ENCODE results near the gene KRT12. TPM values are rescaled to one million over a fixed set of nuclear protein-coding genes. Genes with fewer than 3 reads are reported as not detected.

Gene KRT12
- polyA plus RNA-seq (2013, experiment 1 of 2; ENCODE audit: insufficient read length): not detected
- polyA plus RNA-seq (2013, experiment 2 of 2; ENCODE audit: insufficient read length): not detected

GRCh38 chr17:40866838-40867237, at the start of gene KRT12:
Gene KRT12 (minus strand): TSS chr17:40867223. CDS start chr17:40867186, 37 bp downstream.
- DNase-seq: no peak

DNA sequence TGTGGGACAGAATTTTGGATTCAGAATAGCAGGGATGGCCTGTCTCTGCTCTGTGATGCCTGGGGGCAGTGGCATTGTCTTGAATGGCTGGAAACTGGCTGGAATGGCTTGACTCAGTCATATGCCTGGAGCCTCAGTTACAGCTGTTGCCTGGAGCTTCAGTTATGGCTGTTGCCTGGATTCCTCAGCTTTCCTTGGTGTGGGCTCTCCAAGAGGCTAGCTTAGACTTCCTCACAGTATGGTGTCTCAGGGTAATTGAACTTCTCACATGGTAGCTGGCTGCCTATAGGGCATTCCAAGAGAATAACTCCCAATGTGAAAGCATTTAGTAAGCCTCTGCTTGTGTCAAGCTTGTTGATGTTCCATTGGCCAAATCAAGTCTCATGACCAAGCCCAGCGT, 49.3 kb upstream of the KRT12 start:
- DNase-seq: peak; percentile 15

DNA sequence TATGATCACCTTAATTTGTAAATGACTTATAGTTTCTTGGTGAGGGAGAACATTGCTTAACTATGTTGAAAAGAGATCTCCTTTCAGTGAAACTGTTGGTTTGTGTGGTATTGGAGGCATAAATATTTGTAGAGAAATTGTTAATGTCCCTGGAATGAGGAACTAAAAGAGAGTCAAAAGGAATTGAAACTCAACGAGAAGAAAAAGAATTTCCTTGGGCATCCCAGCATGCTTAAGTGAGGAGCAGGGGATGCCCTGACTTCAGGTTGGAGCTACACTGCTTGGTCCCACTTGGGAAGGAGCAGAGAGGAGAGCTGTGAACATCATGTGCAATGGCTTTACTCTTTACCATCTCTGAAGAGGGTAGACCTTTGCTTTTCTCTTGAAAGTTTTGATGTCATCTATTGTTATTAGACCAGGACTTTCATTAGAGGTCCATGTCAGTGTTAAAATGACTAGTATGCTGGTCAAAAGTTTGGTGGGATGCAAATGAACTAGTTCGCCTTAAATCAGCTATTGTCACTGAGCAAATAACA, 48.8 kb upstream of the KRT12 start:
- DNase-seq: peak; percentile 83

- DNase-seq: peak; percentile 96
Observed at GRCh38 chr17:40915199-40915661, 48.2 kb upstream of the KRT12 start.

GRCh38 chr17:40914075-40914855, 47.2 kb upstream of the KRT12 start:
- DNase-seq: peak; percentile 83

DNA sequence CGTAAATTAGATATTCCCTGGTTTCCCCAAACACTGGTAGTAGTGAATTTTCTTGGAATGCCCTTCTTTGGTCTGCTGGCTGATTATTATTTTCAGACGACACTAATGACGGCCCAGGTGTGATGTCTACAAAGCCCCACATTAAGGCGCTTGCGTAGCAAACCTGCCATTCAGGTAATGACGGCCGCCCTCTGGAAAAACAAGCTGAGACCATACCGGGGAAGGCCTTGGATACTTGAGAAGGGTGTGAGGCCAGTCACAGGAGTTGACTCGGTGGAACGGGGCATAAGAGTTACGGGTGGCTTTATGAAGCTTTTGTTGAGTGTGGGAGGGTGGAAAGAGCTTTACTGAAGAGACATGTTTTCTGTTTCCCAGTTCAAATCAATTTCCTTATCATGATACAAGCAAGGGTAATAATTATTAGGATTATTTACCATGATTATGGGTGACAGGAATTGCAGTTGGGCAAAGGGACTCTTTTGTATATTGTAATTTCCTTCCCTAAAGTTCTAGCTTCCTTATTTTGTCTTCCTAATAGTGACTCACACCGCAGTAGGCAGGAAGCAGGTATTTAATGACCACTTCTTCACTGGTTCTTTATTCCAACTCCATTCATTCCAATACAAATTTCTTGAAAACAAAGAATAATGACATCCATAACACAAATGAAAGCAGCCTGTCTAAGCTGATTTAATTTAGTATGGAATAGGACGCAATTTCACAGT, 45.6 kb upstream of the KRT12 start:
- DNase-seq: no peak

DNA sequence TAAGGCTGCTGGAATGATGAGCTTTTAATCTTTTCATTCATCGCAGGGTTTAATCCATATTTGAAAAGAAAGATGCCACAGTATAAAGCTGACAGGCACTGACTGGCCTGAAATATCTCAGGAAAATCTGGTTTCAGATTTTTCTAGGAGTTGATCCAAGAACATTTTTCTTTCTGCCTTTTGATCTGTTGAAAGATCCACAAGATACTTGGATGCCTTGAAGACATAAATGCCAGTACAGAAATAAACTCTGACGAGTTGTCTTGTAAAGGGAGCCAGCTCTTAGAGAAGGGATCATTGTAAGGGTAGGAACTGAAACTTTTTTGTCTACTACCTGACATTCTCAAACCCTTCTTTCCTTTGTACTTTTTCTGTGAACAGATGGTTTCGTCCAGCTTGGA, 43.4 kb upstream of the KRT12 start:
- DNase-seq: peak; percentile 85

GRCh38 chr17:40909755-40910154, 42.7 kb upstream of the KRT12 start:
- no peak for DNase-seq

GRCh38 chr17:40909351-40909750, 42.3 kb upstream of the KRT12 start:
- DNase-seq: peak; percentile 98

GRCh38 chr17:40906613-40907012, 39.6 kb upstream of the KRT12 start:
- no peak for DNase-seq

- no peak for DNase-seq
Observed at GRCh38 chr17:40905370-40905769, 38.3 kb upstream of the KRT12 start.

DNA sequence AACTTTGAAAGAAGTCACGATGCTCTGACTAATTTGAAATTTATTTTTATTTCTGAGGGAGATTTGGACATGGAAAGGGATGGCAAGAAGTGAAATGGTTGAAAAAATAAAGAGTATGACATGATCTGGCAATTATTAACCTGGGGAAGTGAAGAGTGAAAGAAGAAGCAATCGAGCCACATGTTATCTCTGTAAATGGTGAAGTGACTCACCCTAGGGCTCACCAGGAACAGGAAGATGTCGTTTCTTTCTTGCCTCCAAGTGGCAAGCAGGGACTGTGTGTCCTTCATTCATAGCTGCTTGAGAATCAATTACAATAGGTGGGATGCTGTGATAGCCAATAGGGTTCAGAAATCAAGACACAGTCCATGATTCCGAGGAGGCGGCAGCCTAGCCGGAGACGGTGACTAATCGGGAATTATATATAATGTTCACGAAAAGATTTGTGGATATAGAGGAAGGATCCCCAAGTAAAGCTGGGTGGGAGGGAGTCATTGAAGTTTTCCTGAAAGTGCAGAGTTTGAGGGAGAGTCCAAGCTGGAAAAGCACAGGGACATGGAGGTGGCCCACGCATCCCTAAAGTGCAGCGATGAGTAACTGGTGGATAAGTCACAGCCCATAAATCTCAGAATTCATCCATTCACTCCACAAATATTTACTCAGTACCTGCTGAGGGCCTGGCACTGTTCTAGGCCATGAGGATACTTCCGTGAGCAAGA, 36.3 kb upstream of the KRT12 start:
- peak; percentile 68 for DNase-seq

DNA sequence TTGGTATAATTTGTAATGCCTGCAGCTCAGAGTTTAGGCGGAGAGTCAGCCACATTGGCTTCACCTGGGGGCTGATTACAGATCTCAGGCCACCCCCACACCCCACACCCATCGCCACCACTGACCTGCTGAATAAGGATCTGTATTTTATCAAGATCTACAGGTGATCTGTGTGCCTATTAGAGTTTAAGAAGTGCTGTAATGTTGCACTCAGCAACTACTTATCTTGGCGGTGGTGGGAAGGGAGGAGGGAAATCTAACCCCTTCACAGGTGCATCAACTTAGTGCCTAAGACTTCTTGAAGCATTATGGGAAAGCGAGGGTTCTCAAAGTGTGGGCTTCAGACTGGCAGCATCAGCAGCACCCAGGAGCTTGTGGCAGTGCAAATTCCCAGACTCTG, 35.5 kb upstream of the KRT12 start:
- DNase-seq: no peak

DNA sequence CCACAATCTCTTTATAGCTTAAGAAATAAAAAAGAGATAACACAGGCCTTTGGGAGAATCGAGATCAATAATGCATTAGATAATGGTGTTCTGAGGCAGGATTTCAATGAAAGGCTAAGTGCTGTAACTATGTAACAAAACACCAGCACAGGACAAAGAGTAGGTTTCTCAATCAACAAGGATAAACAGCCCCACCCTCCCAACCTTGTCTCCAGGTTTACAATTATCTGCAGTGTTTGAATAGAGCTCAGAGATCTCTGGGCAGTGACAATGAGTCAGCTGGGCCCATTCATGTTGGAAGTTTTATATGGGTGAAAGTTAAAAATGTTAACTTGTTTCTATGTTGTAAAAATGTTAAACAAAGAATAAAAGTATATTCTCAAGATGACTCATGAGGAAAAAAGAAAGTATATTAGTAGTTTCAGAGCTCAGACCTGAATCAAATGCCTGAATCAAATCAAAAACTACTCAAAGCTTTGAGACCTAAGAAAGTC, 35.0 kb upstream of the KRT12 start:
- DNase-seq: peak; percentile 33

GRCh38 chr17:40900809-40901356, 33.9 kb upstream of the KRT12 start:
- DNase-seq: no peak

DNA sequence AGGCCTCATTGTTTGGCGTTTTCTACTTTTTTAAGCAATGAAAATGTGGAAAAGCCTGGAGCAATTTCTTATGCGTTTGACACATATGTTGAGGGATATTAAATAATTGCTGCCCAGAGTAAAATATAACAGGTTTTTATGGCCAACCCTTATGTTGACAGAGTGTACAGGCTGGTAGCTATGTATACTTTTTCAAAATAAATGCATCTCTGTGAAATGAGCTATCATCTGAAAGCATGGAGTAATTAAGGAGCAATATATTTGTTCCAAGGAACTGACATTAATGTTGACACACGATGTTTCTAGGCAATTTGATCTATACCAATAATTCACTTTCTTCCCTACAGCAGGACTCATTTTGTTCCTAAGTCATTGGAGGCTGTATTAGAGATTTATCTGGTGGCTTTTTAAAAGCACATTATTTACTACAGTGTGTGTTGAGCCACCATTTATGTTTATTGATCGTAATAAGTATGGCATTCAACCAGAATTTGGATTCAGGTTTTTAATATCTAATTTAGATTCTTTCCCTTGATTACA, 30.0 kb upstream of the KRT12 start:
- no peak for DNase-seq

GRCh38 chr17:40895106-40895730, 28.2 kb upstream of the KRT12 start:
- no peak for DNase-seq

DNA sequence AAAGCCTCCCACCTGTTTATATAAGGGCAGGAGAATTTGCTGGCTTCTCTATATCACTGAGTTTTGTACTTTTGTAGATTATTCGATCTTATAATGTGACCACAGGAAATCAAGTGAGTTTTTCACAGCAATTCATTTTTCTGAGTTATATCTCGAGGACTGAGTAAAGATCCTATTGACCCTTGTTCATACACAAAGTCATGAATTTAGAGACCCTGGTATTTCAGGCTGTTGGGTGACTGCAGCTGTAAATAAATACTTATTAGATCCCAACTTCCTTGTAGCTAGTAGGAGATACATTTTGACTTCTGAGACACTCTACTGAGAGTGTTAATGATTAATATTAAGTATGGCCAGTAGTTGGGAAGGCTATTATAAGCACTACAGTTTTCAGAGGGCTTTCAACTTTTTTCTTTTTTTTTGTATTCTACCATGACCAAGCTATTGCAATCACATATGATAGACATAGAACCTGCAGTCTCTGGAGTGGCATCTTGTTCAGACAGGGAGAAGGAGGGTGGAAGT, 21.2 kb upstream of the KRT12 start:
- DNase-seq: no peak

DNA sequence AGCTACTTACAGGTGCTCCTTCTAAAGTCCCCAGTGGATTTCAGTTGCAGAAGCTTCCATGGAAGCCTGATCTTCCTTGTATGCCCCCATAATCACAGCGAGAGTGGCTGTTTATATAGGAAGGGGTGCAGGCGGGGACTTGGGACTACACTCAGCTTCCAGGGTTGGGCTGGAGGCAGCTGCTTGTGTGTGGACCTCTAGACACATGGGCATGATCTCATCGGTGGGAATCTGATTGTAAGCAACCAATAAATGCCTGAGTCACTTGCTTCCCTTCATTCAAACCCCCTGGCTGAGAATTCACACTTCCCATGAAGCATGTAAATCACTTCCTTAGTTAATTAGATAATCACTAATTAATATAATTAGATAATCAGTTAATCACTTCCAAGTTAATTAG, 19.1 kb upstream of the KRT12 start:
- DNase-seq: peak; percentile 37

DNA sequence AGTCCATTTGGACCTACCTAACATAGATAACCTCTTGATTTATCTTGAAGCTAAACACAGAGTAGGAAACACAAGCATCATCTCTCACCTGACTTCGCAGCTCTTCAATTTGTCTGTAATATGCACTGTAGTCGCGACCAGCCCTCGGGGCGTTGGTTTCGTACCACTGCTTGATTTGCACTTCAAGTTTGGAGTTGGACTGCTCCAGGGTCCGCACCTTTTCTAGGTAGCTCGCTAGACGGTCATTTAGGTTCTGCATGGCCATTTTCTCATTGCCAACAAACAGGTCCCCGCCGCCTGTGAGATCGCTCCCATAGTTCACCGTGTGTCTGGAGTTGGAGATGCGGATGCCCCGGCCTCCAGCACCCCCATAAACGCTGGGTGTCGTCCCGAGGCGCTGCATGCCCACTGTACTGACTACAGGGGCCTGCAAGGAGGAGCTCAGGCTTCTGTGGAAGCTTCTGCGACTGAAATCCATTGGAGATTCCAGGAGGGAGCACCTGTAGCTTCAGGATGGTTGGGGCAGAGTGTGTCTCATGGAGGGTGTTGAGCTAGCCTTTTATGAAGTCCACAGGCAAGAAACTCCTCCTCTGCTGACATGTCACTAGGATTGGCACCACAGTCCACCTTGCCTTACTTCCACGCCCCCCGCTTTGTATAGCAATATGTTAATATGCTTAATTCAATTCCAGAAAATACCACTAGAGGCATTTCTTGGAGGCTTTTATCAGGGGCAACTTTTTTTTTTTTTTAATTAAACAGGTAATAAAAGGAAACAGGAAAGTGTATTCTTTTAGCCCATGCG, 17.9 kb upstream of the KRT12 start, which contains the start of gene KRT20:
Gene KRT20 (minus strand): TSS at position 535 of the 805 bp plus-strand sequence. CDS start 57 bp downstream, at position 478.
- no peak for DNase-seq

Measured in fibroblast of skin of back (primary cell).